ENCODE data around the gene TNIP1.

TNIP1 gene

GRCh38 chr5:151105561-151105960, 24.7 kb upstream of the TNIP1 start:
- DNase-seq = no peak

DNA sequence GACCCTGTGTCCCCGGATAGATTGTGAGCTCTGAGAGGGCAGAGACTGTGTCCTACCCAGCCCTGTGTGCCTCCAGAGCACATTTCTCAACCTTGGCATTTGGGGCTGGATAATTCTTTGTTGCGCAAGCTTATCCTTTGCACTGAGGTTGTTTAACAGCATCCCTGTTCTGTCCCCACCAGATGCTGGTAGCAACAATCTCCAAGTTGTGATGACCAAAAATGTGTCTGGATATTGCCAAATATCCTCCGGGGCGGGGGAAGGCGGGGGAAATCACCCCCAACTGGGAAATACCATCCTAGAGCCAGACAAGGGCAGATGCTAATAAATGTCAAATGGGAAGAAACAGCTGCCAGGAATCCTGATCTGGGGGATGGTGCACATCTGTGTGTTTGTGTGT, 24.0 kb upstream of the TNIP1 start:
- no peak for DNase-seq

DNA sequence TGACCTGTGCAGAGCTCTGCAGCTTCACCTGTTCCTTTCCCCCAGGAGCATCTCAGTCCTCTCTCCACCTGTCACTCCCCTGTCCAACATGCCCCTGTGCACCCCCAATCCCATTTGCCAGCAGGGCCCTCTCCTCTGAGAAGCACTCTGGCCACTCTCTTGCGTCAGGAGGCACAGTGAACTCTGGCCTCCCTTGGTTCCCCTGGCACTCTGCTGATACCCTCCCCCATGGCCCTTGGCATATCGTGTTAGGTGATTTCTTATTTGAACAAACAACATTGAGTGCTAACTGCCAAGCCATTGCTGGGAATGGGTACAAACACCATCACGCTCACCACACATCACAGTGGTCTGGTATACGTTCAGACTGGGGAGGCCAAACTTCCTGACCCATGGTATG, 20.9 kb upstream of the TNIP1 start:
- DNase-seq = no peak

DNA sequence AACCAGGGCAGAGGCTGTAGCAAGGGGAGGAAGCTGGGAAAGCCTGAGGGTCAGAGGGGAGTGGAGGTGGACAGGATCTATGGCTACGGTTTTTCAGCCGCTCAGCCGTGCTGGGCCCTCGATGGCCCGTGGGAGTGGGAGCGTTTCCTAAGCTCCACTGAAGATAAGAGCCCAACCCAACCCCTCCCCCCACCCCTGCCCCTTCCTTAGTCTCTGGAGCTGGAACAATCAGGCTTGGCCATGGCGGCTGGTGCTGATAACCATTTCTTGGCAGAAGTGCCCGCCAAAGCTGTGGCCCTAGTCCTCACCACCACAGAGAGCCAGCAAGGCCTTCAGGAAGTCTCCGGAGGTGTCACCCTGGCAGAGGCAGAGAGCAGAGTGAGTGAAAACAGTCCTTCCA, 20.3 kb upstream of the TNIP1 start:
- no peak for DNase-seq

DNA sequence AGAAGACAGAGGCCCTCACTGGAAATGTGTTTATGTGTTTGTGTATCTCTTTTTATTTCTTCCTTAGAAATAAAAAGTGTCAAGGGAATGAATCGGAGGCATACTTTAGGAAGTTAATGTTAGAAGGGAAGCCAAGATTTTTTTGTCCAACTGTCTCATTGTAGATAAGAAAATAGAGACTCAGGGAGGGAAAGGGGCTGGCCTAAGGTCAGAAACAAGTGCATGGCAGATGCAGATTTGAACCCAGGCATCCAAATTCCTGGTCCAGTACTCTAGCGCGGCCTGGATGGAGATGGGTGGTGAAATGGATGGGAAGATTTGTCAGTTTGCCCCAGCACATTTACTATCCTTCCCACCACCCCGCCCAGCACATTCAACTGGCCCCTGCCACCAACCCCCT, 19.8 kb upstream of the TNIP1 start:
- no peak for DNase-seq

GRCh38 chr5:151098768-151099121, 17.9 kb upstream of the TNIP1 start:
- DNase-seq = no peak

GRCh38 chr5:151097820-151098767, 17.3 kb upstream of the TNIP1 start:
- DNase-seq = no peak

- DNase-seq = no peak
Measured at GRCh38 chr5:151097061-151097460, 16.2 kb upstream of the TNIP1 start.

- no peak for DNase-seq
Measured at GRCh38 chr5:151096001-151096373, 15.2 kb upstream of the TNIP1 start.

- peak; percentile 7 for DNase-seq
Measured at GRCh38 chr5:151095341-151096000, 14.6 kb upstream of the TNIP1 start.

DNA sequence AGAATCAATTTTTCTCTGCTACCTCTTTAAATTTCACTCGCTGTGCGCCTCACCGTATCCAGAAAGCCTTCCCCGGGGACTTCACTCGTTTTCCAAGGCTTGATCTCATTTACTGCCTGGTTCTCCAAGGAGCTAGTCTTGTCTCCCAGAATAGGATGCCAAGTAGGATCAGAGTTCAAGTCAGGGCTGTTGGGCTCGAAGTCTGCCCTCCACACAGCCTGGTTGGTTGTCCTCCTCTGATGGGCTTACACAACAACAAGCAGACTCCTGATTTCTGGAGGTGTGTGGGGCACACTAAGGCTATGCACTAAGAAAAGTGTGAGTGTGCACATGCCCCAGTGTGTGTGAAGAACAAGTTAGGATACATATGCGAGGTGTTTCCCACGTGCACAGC, 14.0 kb upstream of the TNIP1 start:
- DNase-seq = peak; percentile 0

GRCh38 chr5:151094030-151094851, 13.4 kb upstream of the TNIP1 start:
- DNase-seq = no peak

GRCh38 chr5:151093476-151093889, 12.6 kb upstream of the TNIP1 start:
- DNase-seq = no peak

DNA sequence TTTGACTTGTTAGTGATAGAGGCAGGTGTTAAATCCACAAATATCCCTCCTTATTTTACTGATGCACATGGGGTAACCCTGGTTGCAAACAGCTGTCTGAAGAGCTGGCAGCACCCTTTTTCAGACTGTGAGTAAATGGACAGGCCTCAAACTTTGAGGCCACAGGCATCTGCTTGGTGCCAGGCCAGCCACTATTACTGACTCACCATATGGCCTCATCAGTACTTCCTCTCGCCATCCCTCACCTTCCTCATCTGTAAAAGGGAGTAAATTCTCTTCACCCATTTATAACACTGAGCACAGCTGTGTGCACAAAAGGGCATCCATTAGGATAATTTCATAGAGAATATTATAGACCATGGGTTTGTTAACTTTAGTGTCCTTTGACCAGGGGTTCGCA, 11.9 kb upstream of the TNIP1 start:
- no peak for DNase-seq

- DNase-seq = no peak
Measured at GRCh38 chr5:151089726-151090125, 8.9 kb upstream of the TNIP1 start.

DNA sequence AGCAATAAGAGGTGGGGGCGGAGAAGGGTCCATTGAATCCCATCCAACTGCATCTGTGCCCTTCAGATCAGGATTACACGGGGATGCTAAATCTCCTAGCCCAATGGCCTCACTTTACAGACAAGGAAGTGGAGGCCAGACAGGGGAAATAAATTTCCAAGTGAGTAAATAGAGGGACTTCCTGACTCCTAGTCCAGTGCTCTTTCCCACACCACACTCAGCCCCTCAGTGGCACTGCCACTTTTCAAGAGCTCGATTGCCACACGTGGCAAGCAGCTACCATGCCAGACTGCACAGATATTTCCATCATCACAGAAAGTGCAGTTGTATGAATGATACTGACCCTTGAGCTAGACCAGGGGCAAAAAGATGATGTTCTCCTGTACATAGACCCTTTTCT, 8.2 kb upstream of the TNIP1 start:
- DNase-seq = no peak

GRCh38 chr5:151087486-151087885, 6.7 kb upstream of the TNIP1 start:
- DNase-seq = no peak

DNA sequence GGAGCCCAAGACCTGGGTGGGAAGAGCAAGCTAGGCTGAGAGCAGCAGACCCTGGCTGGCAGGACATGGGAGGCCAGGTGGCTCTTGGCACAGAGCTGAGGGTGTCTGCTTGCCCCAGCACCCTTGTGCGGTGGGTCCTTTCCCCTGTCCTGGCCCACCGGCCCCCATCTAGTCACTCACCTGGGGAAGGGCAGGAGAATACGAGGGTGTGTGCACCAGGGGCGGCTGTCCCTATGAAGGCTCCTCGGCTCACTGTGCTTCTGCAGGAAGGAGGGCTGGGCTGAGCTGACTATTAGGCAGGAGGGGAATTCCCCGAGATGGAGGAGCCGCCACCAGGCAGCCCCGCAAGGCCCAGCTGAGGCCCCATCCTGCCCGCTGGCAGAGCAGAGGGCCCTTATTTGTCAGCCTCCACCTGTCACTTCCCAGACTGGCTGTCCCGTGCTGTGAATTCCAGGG, 6.1 kb upstream of the TNIP1 start:
- no peak for DNase-seq

DNA sequence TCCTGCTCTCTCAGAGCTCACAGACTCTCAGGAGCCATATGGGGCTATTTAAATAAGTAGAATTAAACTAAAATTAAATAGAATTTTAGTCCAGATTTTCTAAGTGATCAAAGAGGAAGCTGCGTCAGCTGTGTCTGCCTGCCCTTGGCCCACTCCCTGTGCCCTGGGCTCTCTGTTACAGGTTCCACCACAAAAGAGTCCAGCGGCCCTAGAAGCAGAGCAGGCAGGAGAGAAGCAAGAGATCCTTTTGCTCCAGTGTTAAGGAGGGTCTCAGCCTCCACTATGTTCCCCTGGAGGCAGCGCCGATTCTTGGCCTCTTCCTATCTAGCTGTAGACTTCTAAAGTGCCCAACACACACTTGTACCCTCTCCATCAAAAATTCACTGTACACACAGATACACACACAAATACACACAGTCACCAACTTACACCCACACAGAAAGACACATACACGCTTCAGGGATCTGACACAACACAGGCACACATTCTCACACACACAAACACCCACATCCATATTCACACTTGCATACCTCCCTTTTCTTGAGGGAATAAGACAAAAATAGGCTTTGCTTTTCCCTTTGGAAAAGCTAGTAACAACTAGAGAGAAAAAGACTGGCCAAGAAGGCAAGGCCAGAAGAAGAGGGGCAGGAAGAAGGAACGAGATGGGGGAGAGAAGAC, 5.5 kb upstream of the TNIP1 start:
- DNase-seq = no peak

DNA sequence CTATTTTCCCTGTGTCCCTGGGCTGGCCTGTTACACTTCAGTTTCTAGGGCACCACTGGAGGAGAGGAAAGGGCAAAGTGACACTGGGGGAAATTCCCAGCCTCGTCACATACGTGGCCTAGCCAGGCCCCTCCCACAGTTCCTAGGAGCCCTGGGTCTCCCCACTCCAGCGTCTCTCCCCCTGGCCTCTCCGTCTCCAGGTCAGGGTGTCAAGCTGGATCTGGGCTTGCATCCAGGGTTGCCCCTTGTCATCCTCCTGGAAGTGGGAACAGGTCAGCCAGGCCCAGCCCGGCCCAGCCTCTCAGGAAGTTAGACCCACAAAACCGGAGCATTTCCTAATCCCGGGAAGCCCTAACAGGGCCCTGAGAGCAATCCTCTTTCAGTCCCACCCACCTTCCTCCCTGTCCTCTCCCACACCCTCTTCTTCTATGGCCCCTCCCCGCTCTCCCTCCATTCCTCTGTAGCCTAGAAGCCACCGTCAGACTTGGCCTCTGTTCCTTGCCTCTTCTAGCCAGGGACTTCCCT, 4.7 kb upstream of the TNIP1 start:
- no peak for DNase-seq

- no peak for DNase-seq
Measured at GRCh38 chr5:151084363-151084762, 3.5 kb upstream of the TNIP1 start.

DNA sequence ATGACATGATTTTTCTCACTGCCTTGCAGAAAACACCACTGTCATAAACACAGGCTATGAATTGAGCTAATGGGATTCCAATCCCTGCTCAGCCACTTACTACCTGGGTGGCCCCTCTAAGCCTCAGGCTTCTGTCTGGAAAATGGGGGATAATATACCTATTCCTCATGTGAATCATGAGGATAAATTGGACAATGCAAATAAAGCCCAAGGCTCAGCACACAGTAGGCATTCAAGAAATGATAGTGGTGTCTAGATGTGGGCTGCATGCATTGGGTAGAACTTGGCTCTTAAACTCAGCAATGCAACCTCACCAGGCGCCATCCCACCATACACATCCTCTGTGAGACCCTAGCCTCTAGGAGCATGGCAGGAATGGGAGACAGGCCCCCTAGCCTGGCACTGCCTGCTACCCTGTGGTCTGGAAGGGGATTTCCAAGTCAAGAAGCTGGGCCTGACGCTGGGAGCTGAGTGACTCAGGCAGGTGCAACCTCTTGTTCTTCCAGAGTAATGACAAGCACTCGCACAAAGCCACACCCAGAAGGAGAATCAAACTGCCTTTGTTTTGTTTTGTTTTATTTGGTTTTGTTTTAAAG, 2.3 kb upstream of the TNIP1 start:
- no peak for DNase-seq

All from NCI-H2171 treated with DMSO at 0.1 percent for 48 hours (cell line).